ENCODE measurements around the gene RABGGTA. TPM values are rescaled to one million over a fixed set of nuclear protein-coding genes. Genes with fewer than 3 reads are reported as not detected.

The RABGGTA gene
- total RNA-seq, 2 experiments from 2014 or later = 24.3 to 27.3 TPM

- BruUV-seq (replicated peaks) = no TSS peak
- H4K20me1 ChIP-seq (ENCODE audit: insufficient read depth, low read length) = no peaks in the 10 kb centered on the region
- CTCF ChIA-PET (ENCODE audit: unreplicated experiment) = no interaction called here
- no peak for DNase-seq (ENCODE audit: low spot score)
- intact Hi-C loops (cut with micrococcal nuclease; ENCODE audit: unreplicated experiment) = no loop called here
- H3K27ac ChIP-seq (ENCODE audit: low read depth, low read length, poor library complexity, severe bottlenecking) = no peak overlapping the region
- H3K9me3 ChIP-seq (ENCODE audit: low read length) = no peaks in the 10 kb centered on the region
- no peaks in the 10 kb centered on the region for H3K36me3 ChIP-seq (ENCODE audit: insufficient read depth, low read length)
- no peaks in the 10 kb centered on the region for H3K4me1 ChIP-seq (ENCODE audit: insufficient read depth, low read length, poor library complexity, severe bottlenecking)
- no peak for TF ChIP-seq CTCF (conservative IDR thresholded peaks at IDR 0.05; ENCODE audit: low read length)
- no peak for TF ChIP-seq EZH2phosphoT487 (IDR thresholded peaks at IDR 0.05; ENCODE audit: borderline replicate concordance, low read depth, low read length)
- no peaks in the 10 kb centered on the region for H3K79me2 ChIP-seq (ENCODE audit: insufficient read depth, low read depth, low read length)
- POLR2A ChIA-PET = interaction anchor here (0.6 kb wide), 1 partner anchor 21 kb away, joined by 3 read pairs; no protein-coding TSS in a partner anchor
- no peak overlapping the region for H3K4me3 ChIP-seq (ENCODE audit: low read depth, low read length, poor library complexity, severe bottlenecking)
- no peak overlapping the region for H2AFZ ChIP-seq (ENCODE audit: low read length)
- no peak overlapping the region for H3K4me2 ChIP-seq (ENCODE audit: low read length)
- H3K9me2 ChIP-seq (ENCODE audit: insufficient read depth, low read length) = no peaks in the 10 kb centered on the region
Measured at GRCh38 chr14:24252289-24253124, 18.9 kb downstream of the RABGGTA start.

DNA sequence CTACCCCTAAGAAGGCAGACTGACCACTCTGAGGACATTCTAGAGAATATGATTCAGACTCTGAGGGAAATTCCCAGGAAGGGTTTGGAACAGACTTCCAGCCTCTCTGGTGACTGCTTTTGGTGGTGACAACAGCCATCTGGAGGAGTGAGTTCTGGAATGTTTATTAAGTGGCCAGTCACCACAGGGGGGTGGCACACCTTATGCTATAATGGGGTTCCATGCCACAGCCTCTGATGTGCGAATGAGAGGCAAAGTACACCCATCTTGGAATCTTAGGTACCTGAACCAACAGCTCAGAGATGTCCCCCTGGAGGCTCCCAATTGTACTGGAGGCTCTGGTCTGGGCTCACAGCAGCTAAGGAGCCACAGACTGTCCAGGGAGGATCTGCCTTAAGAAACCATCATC, 19.5 kb downstream of the RABGGTA start:
- no TSS peak for BruUV-seq (replicated peaks)

More for the DNA sequence above, 19.5 kb downstream of the RABGGTA start:
- Histone ChIP-seq H3K27ac (ENCODE audit: low read depth, low read length, poor library complexity, severe bottlenecking) (no peak overlapping the region), H3K4me2 (ENCODE audit: low read length) (no peak overlapping the region), H3K36me3 (ENCODE audit: insufficient read depth, low read length) (no peaks in the 10 kb centered on the region), H3K4me3 (ENCODE audit: low read depth, low read length, poor library complexity, severe bottlenecking) (no peak overlapping the region), H3K4me1 (ENCODE audit: insufficient read depth, low read length, poor library complexity, severe bottlenecking) (peaks cover 3% of the 10 kb centered on the region), H3K9me2 (ENCODE audit: insufficient read depth, low read length) (no peaks in the 10 kb centered on the region), H4K20me1 (ENCODE audit: insufficient read depth, low read length) (no peaks in the 10 kb centered on the region), H2AFZ (ENCODE audit: low read length) (no peak overlapping the region), H3K79me2 (ENCODE audit: insufficient read depth, low read depth, low read length) (no peaks in the 10 kb centered on the region), H3K9me3 (ENCODE audit: low read length) (no peaks in the 10 kb centered on the region)
- POLR2A ChIA-PET = interaction anchor here (0.6 kb wide), 1 partner anchor 21 kb away, joined by 3 read pairs; no protein-coding TSS in a partner anchor
- DNase-seq (ENCODE audit: low spot score) = no peak
- CTCF ChIA-PET (ENCODE audit: unreplicated experiment) = no interaction called here
- no peak for TF ChIP-seq CTCF (conservative IDR thresholded peaks at IDR 0.05; ENCODE audit: low read length)
- no peak for TF ChIP-seq EZH2phosphoT487 (IDR thresholded peaks at IDR 0.05; ENCODE audit: borderline replicate concordance, low read depth, low read length)
- intact Hi-C loops (cut with micrococcal nuclease; ENCODE audit: unreplicated experiment) = no loop called here

Data from OCI-LY7 (cell line).